Ishikawa (cell line): ENCODE data around the gene CD59.

Experiments used
- CEBPB ChIP-seq: IDR thresholded peaks from 2 replicates; pipeline ENCODE4 v1.6.1; 2012
- EP300 ChIP-seq: IDR thresholded peaks from 2 replicates; pipeline ENCODE4 v1.6.1; 2012; ENCODE audit warnings: borderline replicate concordance
- REST ChIP-seq: IDR thresholded peaks from 2 replicates; pipeline ENCODE4 v1.6.1; 2012; ENCODE audit warnings: low read depth, mild to moderate bottlenecking
- USF1 ChIP-seq: IDR thresholded peaks from 2 replicates; pipeline ENCODE4 v1.6.1; 2012

- TF ChIP-seq USF1 (no peak), CEBPB (no peak), REST (no peak), EP300 (no peak)
Measured at GRCh38 chr11:33775832-33776470, 39.7 kb upstream of the CD59 start.
